Transverse colon (tissue), 4 donors: ENCODE results near the gene RECK. TPM values are rescaled to one million over a fixed set of nuclear protein-coding genes. Genes with fewer than 3 reads are reported as not detected.

Experiments
- DNase-seq: peaks from one replicate; pipeline ENCODE4 v3.0.0-alpha.2; 2019
- H3K27ac ChIP-seq, 4 donors: fragments of 200-600 bp; sonication (generic); 2 replicates each; pipeline ENCODE4 v1.5.1; 2016 to 2018; ENCODE audit warnings: inconsistent platforms in 4 of 4
- H3K27me3 ChIP-seq: fragments of 200-600 bp; sonication (generic); 2 replicates; pipeline ENCODE4 v1.5.1; 2017; ENCODE audit warnings: inconsistent platforms
- H3K36me3 ChIP-seq, 4 donors: fragments of 200-600 bp; sonication (generic); 2 replicates each; pipeline ENCODE4 v1.5.1; 2017 to 2019; ENCODE audit warnings: inconsistent platforms in 4 of 4
- H3K4me1 ChIP-seq, 4 donors: fragments of 200-600 bp; sonication (generic); 2 replicates each; pipeline ENCODE4 v1.5.1; 2017 to 2020; ENCODE audit warnings: inconsistent platforms in 4 of 4
- H3K4me3 ChIP-seq, 4 donors: fragments of 200-600 bp; sonication (generic); 1 replicate in 1 of 4; 2 replicates in 3 of 4; pipeline versions ENCODE4 v1.5.1 to v1.6.1; 2017 to 2019; ENCODE audit warnings: inconsistent platforms in 4 of 4
- H3K9me3 ChIP-seq, 2 donors: fragments of 200-600 bp; sonication (generic); 2 replicates each; pipeline ENCODE4 v1.5.1; 2017 to 2019; ENCODE audit warnings: inconsistent platforms in 2 of 2
- CTCF ChIP-seq, 5 experiments: fragments of 200-600 bp in 3 of 5; fragments of 450-650 bp in 2 of 5; sonication (generic) in 3 of 5; IDR thresholded peaks; 1 replicate in 2 of 5; 2 replicates in 3 of 5; pipeline ENCODE4 v1.5.1; 2016 to 2017; ENCODE audit warnings: antibody characterized with exemption in 5 of 5, inconsistent platforms in 3 of 5, mild to moderate bottlenecking in 2 of 5, moderate library complexity in 1 of 5
- EP300 ChIP-seq: sonication (generic); formaldehyde crosslinking; IDR thresholded peaks from one replicate; pipeline ENCODE4 v1.6.1; 2017; ENCODE audit warnings: antibody characterized with exemption, low read depth
- POLR2A ChIP-seq: fragments of 450-650 bp; IDR thresholded peaks from one replicate; pipeline ENCODE4 v1.6.1; 2016; ENCODE audit warnings: antibody characterized with exemption, mild to moderate bottlenecking, moderate library complexity
- POLR2AphosphoS5 ChIP-seq, 3 donors: sonication (generic); formaldehyde crosslinking; IDR thresholded peaks; one replicate each; pipeline ENCODE4 v1.6.1; 2016; ENCODE audit warnings: antibody characterized with exemption in 3 of 3
- WGBS, 2 donors: methylation state at CpG; one replicate each; pipeline ENCODE4 v1.1.5; 2018; ENCODE audit warnings: low coverage in 1 of 2; 5-methylcytosine and 5-hydroxymethylcytosine counted together
- in situ Hi-C, 4 donors: fragments of 200-750 bp; cut with MboI; loops; one replicate each; pipeline versions ENCODE4 v1.15.0 to v1.15.1; 2017; ENCODE audit warnings: low sequenced_read_pairs in 3 of 4, low pct_ligation_motif_present in 1 of 4, low pct_unique_long_range_greater_than_20kb in 1 of 4
- intact Hi-C: fragments of 100-400 bp; cut with DNase I; formaldehyde crosslinking; loops from one replicate; pipeline ENCODE4 v1.15.1; 2023; ENCODE audit warnings: low total_unique reads
- total RNA-seq, 4 donors: library from RNA; depleted of rRNA; stranded (reverse); fragments of >200 nt; gene quantifications; one replicate each; pipeline ENCODE4 v1.1.0, GENCODE V29; 2016

The RECK gene
- total RNA-seq, 4 donors from 2014 or later = 1.5 to 30.3 (median 6.0) TPM

GRCh38 chr9:36102742-36103495 lies 66.2 kb downstream of the RECK start:
- Histone ChIP-seq H3K4me1 (peaks cover 0 to 11% (median 6%) of the 10 kb centered on the region in 4 donors), H3K4me3 (no peak overlapping the region), H3K27me3 (no peaks in the 10 kb centered on the region), H3K9me3 (no peaks in the 10 kb centered on the region), H3K27ac (peak overlapping the region in 2 of 4 donors; percentile 10 to 19), H3K36me3 (no peaks in the 10 kb centered on the region)
- DNase-seq = peak; percentile 90
- in situ Hi-C loops = loop anchor here in 3 of 4 donors (5.0 to 10.0 kb wide), 2 partner anchors 62 to 64 kb away; partner anchors contain the start of gene CCIN (in 3 of the 3)
- TF ChIP-seq CTCF (IDR thresholded peaks at IDR 0.05) (peak; percentile 80 to 91 (median 84)), POLR2A (no peak)
- intact Hi-C loops = loop anchor here (2.0 to 5.0 kb wide), 2 partner anchors 34 to 64 kb away; partner anchors contain the start of gene GLIPR2
- 67 to 71% methylated on average over 10 of the region's 10 CpGs for WGBS, 2 donors

- no peak for TF ChIP-seq POLR2AphosphoS5 (IDR thresholded peaks at IDR 0.05)
- TF ChIP-seq CTCF (IDR thresholded peaks at IDR 0.05) = no peak
- TF ChIP-seq EP300 = no peak
- no peak for TF ChIP-seq POLR2A
- in situ Hi-C loops (loop anchor here in 1 of 4 donors (10.0 kb wide), 1 partner anchor 56 kb away; the partner anchor contains the start of gene CCIN), intact Hi-C loops (no loop called here)
- H3K36me3 ChIP-seq = no peaks in the 10 kb centered on the region
- H3K27ac ChIP-seq = no peak overlapping the region
- no peak overlapping the region for H3K4me3 ChIP-seq
- H3K4me1 ChIP-seq = no peaks in the 10 kb centered on the region
- no peak for DNase-seq
- WGBS, 2 donors = 91 to 100% methylated on average over 1 to 2 of the region's 2 CpGs
- H3K27me3 ChIP-seq = no peaks in the 10 kb centered on the region
- H3K9me3 ChIP-seq = no peaks in the 10 kb centered on the region
Measured at GRCh38 chr9:36109071-36109470, 72.4 kb downstream of the RECK start.

- H3K27ac ChIP-seq = no peak overlapping the region
- no peak for TF ChIP-seq POLR2AphosphoS5 (IDR thresholded peaks at IDR 0.05)
- no peak for TF ChIP-seq EP300
- no peak for TF ChIP-seq CTCF (IDR thresholded peaks at IDR 0.05)
- TF ChIP-seq POLR2A = no peak
- H3K4me1 ChIP-seq = no peaks in the 10 kb centered on the region
- H3K9me3 ChIP-seq = no peaks in the 10 kb centered on the region
- H3K36me3 ChIP-seq = no peaks in the 10 kb centered on the region
- no peaks in the 10 kb centered on the region for H3K27me3 ChIP-seq
- in situ Hi-C loops (no loop called here), intact Hi-C loops (no loop called here)
- no peak overlapping the region for H3K4me3 ChIP-seq
- 69 to 90% methylated on average over 2 of the region's 2 CpGs for WGBS, 2 donors
- no peak for DNase-seq
Measured at GRCh38 chr9:36110434-36110833, 73.7 kb downstream of the RECK start.

GRCh38 chr9:36112516-36112915 lies 75.8 kb downstream of the RECK start:
- DNase-seq = no peak
- TF ChIP-seq POLR2A (no peak), POLR2AphosphoS5 (IDR thresholded peaks at IDR 0.05) (no peak), EP300 (no peak)
- WGBS, 2 donors = 88 to 91% methylated on average over 3 of the region's 3 CpGs

More at GRCh38 chr9:36112516-36112915, 75.8 kb downstream of the RECK start:
- Histone ChIP-seq H3K9me3 (no peaks in the 10 kb centered on the region), H3K27ac (no peak overlapping the region), H3K4me1 (no peaks in the 10 kb centered on the region), H3K4me3 (no peak overlapping the region), H3K36me3 (no peaks in the 10 kb centered on the region), H3K27me3 (no peaks in the 10 kb centered on the region)
- in situ Hi-C loops (no loop called here), intact Hi-C loops (no loop called here)
